IPS-15b (cell line): ENCODE data around the gene EIPR1.

Experiments used
- H3K27me3 ChIP-seq: one replicate; pipeline ENCODE4 v1.6.1; 2013; ENCODE audit warnings: low read length; ENCODE audit not compliant: control insufficient read depth, insufficient read depth
- H3K36me3 ChIP-seq: one replicate; pipeline ENCODE4 v1.6.1; 2013; ENCODE audit warnings: low read length; ENCODE audit not compliant: control insufficient read depth, insufficient read depth
- H3K4me1 ChIP-seq: one replicate; pipeline ENCODE4 v1.6.1; 2013; ENCODE audit warnings: mild to moderate bottlenecking, low read length; ENCODE audit not compliant: control insufficient read depth, insufficient read depth
- H3K4me3 ChIP-seq: one replicate; pipeline ENCODE4 v1.5.1; 2013; ENCODE audit warnings: low read depth, low read length
- H3K9ac ChIP-seq: one replicate; pipeline ENCODE4 v1.6.1; 2013; ENCODE audit warnings: low read depth, mild to moderate bottlenecking, low read length
- H3K9me3 ChIP-seq: one replicate; pipeline ENCODE4 v1.6.1; 2013; ENCODE audit warnings: mild to moderate bottlenecking, low read length; ENCODE audit not compliant: control insufficient read depth, insufficient read depth

Gene EIPR1

GRCh38 chr2:3146175-3146574, 231.4 kb downstream of the EIPR1 start:
- Histone ChIP-seq H3K9me3 (no peaks in the 10 kb centered on the region), H3K27me3 (no peaks in the 10 kb centered on the region), H3K9ac (no peak overlapping the region), H3K4me3 (no peak overlapping the region), H3K36me3 (no peaks in the 10 kb centered on the region), H3K4me1 (no peaks in the 10 kb centered on the region)

GRCh38 chr2:3145471-3146021, 232.1 kb downstream of the EIPR1 start:
- no peaks in the 10 kb centered on the region for H3K4me1 ChIP-seq

GRCh38 chr2:3144856-3145255, 232.8 kb downstream of the EIPR1 start:
- Histone ChIP-seq H3K4me1 (no peaks in the 10 kb centered on the region), H3K27me3 (no peaks in the 10 kb centered on the region), H3K4me3 (no peak overlapping the region), H3K9me3 (no peaks in the 10 kb centered on the region), H3K9ac (no peak overlapping the region), H3K36me3 (no peaks in the 10 kb centered on the region)

More at GRCh38 chr2:3145471-3146021, 232.1 kb downstream of the EIPR1 start:
- no peak overlapping the region for H3K9ac ChIP-seq
- H3K36me3 ChIP-seq, result no peaks in the 10 kb centered on the region
- no peaks in the 10 kb centered on the region for H3K9me3 ChIP-seq
- no peak overlapping the region for H3K4me3 ChIP-seq
- H3K27me3 ChIP-seq, result no peaks in the 10 kb centered on the region

- Histone ChIP-seq H3K4me1 (no peaks in the 10 kb centered on the region), H3K36me3 (no peaks in the 10 kb centered on the region), H3K9ac (no peak overlapping the region), H3K27me3 (no peaks in the 10 kb centered on the region), H3K9me3 (no peaks in the 10 kb centered on the region), H3K4me3 (no peak overlapping the region)
Measured at GRCh38 chr2:3143602-3144001, 234.0 kb downstream of the EIPR1 start.

GRCh38 chr2:3142961-3143571, 234.6 kb downstream of the EIPR1 start:
- Histone ChIP-seq H3K4me3 (no peak overlapping the region), H3K9ac (no peak overlapping the region), H3K27me3 (no peaks in the 10 kb centered on the region), H3K9me3 (no peaks in the 10 kb centered on the region), H3K4me1 (no peaks in the 10 kb centered on the region), H3K36me3 (no peaks in the 10 kb centered on the region)

GRCh38 chr2:3142210-3142609, 235.4 kb downstream of the EIPR1 start:
- Histone ChIP-seq H3K9ac (no peak overlapping the region), H3K4me1 (no peaks in the 10 kb centered on the region), H3K27me3 (no peaks in the 10 kb centered on the region), H3K4me3 (no peak overlapping the region), H3K9me3 (no peaks in the 10 kb centered on the region), H3K36me3 (no peaks in the 10 kb centered on the region)

- Histone ChIP-seq H3K27me3 (no peaks in the 10 kb centered on the region), H3K36me3 (no peaks in the 10 kb centered on the region), H3K4me1 (no peaks in the 10 kb centered on the region), H3K9me3 (no peaks in the 10 kb centered on the region), H3K9ac (no peak overlapping the region), H3K4me3 (no peak overlapping the region)
Measured at GRCh38 chr2:3141696-3142095, 235.9 kb downstream of the EIPR1 start.

- Histone ChIP-seq H3K9me3 (peaks cover 2% of the 10 kb centered on the region), H3K9ac (no peak overlapping the region), H3K4me1 (no peaks in the 10 kb centered on the region), H3K4me3 (no peak overlapping the region), H3K27me3 (no peaks in the 10 kb centered on the region), H3K36me3 (no peaks in the 10 kb centered on the region)
Measured at GRCh38 chr2:3139906-3140305, 237.7 kb downstream of the EIPR1 start.
